H1 (cell line): ENCODE measurements around the gene EN1. TPM values are rescaled to one million over a fixed set of nuclear protein-coding genes. Genes with fewer than 3 reads are reported as not detected.

Source experiments
- CTCF ChIA-PET: fragments of 300-600 bp; sonication (Branson Sonifier 250); formaldehyde crosslinking; loops from one replicate; lab custom pipeline; 2021; ENCODE audit not compliant: partially characterized antibody; lab: Charles Lee
- POLR2A ChIA-PET: fragments of 300-600 bp; sonication (Branson Sonifier 250); formaldehyde crosslinking; loops from one replicate; lab custom pipeline; 2021; ENCODE audit warnings: inconsistent platforms; ENCODE audit not compliant: partially characterized antibody; lab: Charles Lee
- DNase-seq, 2 experiments: peaks; one replicate each; pipeline versions ENCODE4 v3.0.0 to v3.0.0-alpha.2; 2010 to 2022; ENCODE audit warnings: low spot score in 2 of 2, low read depth in 1 of 2, mixed read lengths in 1 of 2
- FAIRE-seq: peaks from 2 replicates; lab custom pipeline; 2011; peaks lifted over from hg19 to GRCh38; lab: Jason Lieb, UNC
- H2AFZ ChIP-seq: 2 replicates; pipeline ENCODE4 v1.8.1; 2012; ENCODE audit warnings: low read length, inconsistent platforms
- H2AK5ac ChIP-seq: 2 replicates; pipeline ENCODE4 v1.6.1; 2013; ENCODE audit warnings: low read depth, low read length
- H2BK120ac ChIP-seq: replicated peaks from 2 replicates; pipeline ENCODE3; 2013; ENCODE audit warnings: low read depth, low read length, inconsistent platforms
- H2BK12ac ChIP-seq: 2 replicates; pipeline ENCODE4 v1.6.1; 2013; ENCODE audit warnings: low read depth, low read length
- H2BK15ac ChIP-seq: 2 replicates; pipeline ENCODE4 v1.6.1; 2013; ENCODE audit warnings: low read length
- H2BK20ac ChIP-seq: 2 replicates; pipeline ENCODE4 v1.6.1; 2013; ENCODE audit warnings: low read length
- H2BK5ac ChIP-seq: 2 replicates; pipeline ENCODE4 v1.6.1; 2013; ENCODE audit warnings: low read depth, low read length
- H3K14ac ChIP-seq: 2 replicates; pipeline ENCODE4 v1.6.1; 2013; ENCODE audit warnings: inconsistent platforms; ENCODE audit not compliant: insufficient read length
- H3K18ac ChIP-seq: 2 replicates; pipeline ENCODE4 v1.6.1; 2013; ENCODE audit warnings: low read length; ENCODE audit errors: extremely low read depth
- H3K23ac ChIP-seq: 2 replicates; pipeline ENCODE4 v1.6.1; 2013; ENCODE audit warnings: inconsistent platforms; ENCODE audit not compliant: insufficient read length
- H3K23me2 ChIP-seq: 2 replicates; pipeline ENCODE4 v1.6.1; 2013; ENCODE audit warnings: low read depth, low read length
- H3K27ac ChIP-seq: 2 replicates; pipeline ENCODE4 v1.6.1; 2011; ENCODE audit warnings: low read depth, low read length, inconsistent platforms
- H3K27me3 ChIP-seq, 4 experiments: replicated peaks in 1 of 4; 1 replicate in 1 of 4; 2 replicates in 3 of 4; pipeline versions ENCODE4 v1.6.1 to v1.8.1; 2011 to 2013; ENCODE audit warnings: low read length in 3 of 4, mild to moderate bottlenecking in 3 of 4, inconsistent platforms in 2 of 4, mixed read lengths in 2 of 4, moderate library complexity in 1 of 4; ENCODE audit not compliant: control insufficient read depth in 3 of 4, insufficient read depth in 3 of 4; ENCODE audit errors: extremely low read depth in 1 of 4
- H3K36me3 ChIP-seq, 4 experiments: 2 replicates each; pipeline versions ENCODE4 v1.6.1 to v1.8.1; 2011 to 2013; ENCODE audit warnings: mild to moderate bottlenecking in 4 of 4, low read length in 3 of 4, moderate library complexity in 2 of 4, control low read depth in 1 of 4, inconsistent platforms in 1 of 4; ENCODE audit not compliant: insufficient read depth in 4 of 4, control insufficient read depth in 2 of 4
- H3K4ac ChIP-seq: replicated peaks from 2 replicates; pipeline ENCODE3; 2013; ENCODE audit warnings: low read length, low read depth, mixed read lengths, inconsistent platforms; ENCODE audit not compliant: insufficient read length
- H3K4me1 ChIP-seq, 4 experiments: replicated peaks in 1 of 4; 1 replicate in 1 of 4; 2 replicates in 3 of 4; pipeline versions ENCODE4 v1.6.1 to v1.8.1; 2011 to 2013; ENCODE audit warnings: low read length in 3 of 4, inconsistent platforms in 2 of 4, mixed read lengths in 1 of 4; ENCODE audit not compliant: insufficient read depth in 4 of 4, control insufficient read depth in 3 of 4
- H3K4me2 ChIP-seq, 2 experiments: 2 replicates each; pipeline versions ENCODE4 v1.6.1 to v1.8.1; 2011 to 2013; ENCODE audit warnings: low read depth in 2 of 2, low read length in 2 of 2, control low read depth in 1 of 2, inconsistent platforms in 1 of 2, mild to moderate bottlenecking in 1 of 2; ENCODE audit not compliant: insufficient read depth in 1 of 2
- H3K4me3 ChIP-seq, 4 experiments: fragments of 200-600, 300-600 bp in 1 of 4; sonication (generic), shearing (Covaris generic), sonication (Bioruptor Twin) in 1 of 4; 2 replicates each; pipeline versions ENCODE4 v1.5.1 to v1.8.1; 2011 to 2016; ENCODE audit warnings: low read length in 4 of 4, low read depth in 3 of 4, control low read depth in 2 of 4, inconsistent platforms in 2 of 4, mild to moderate bottlenecking in 2 of 4, mixed read lengths in 1 of 4, moderate library complexity in 1 of 4; ENCODE audit not compliant: insufficient read depth in 2 of 4; ENCODE audit errors: extremely low read depth in 1 of 4
- H3K56ac ChIP-seq: replicated peaks from 2 replicates; pipeline ENCODE3; 2013; ENCODE audit warnings: low read depth, mild to moderate bottlenecking, mixed read lengths, low read length, inconsistent platforms; ENCODE audit not compliant: insufficient read length
- H3K79me1 ChIP-seq: 2 replicates; pipeline ENCODE4 v1.6.1; 2013; ENCODE audit warnings: low read depth, low read length, control low read depth
- H3K79me2 ChIP-seq, 2 experiments: 2 replicates each; pipeline versions ENCODE4 v1.6.1 to v1.8.1; 2012 to 2013; ENCODE audit warnings: low read length in 2 of 2, mild to moderate bottlenecking in 2 of 2, inconsistent platforms in 1 of 2; ENCODE audit not compliant: insufficient read depth in 2 of 2, control insufficient read depth in 1 of 2
- H3K9ac ChIP-seq, 4 experiments: replicated peaks in 1 of 4; 1 replicate in 1 of 4; 2 replicates in 3 of 4; pipeline versions ENCODE4 v1.6.1 to v1.8.1; 2011 to 2013; ENCODE audit warnings: low read depth in 3 of 4, low read length in 3 of 4, control low read depth in 2 of 4, mild to moderate bottlenecking in 2 of 4, moderate library complexity in 2 of 4, inconsistent platforms in 1 of 4; ENCODE audit errors: extremely low read depth in 1 of 4
- H3K9me3 ChIP-seq, 2 experiments: 2 replicates each; pipeline versions ENCODE4 v1.6.1 to v1.8.1; 2012 to 2013; ENCODE audit warnings: mild to moderate bottlenecking in 2 of 2, moderate library complexity in 2 of 2, control low read depth in 1 of 2, inconsistent platforms in 1 of 2, low read depth in 1 of 2, low read length in 1 of 2, mixed read lengths in 1 of 2; ENCODE audit not compliant: insufficient read depth in 2 of 2
- H4K20me1 ChIP-seq, 2 experiments: replicated peaks in 1 of 2; 2 replicates each; pipeline versions ENCODE3 to v1.8.1; 2011 to 2013; ENCODE audit warnings: inconsistent platforms in 2 of 2, low read length in 2 of 2, mild to moderate bottlenecking in 1 of 2; ENCODE audit not compliant: insufficient read depth in 2 of 2, control insufficient read depth in 1 of 2
- H4K5ac ChIP-seq: 2 replicates; pipeline ENCODE4 v1.6.1; 2013; ENCODE audit warnings: low read length, low read depth, mixed read lengths, inconsistent platforms; ENCODE audit not compliant: insufficient read length
- H4K8ac ChIP-seq: 2 replicates; pipeline ENCODE4 v1.8.0; 2013; ENCODE audit warnings: mild to moderate bottlenecking, moderate library complexity, low read length, inconsistent platforms; ENCODE audit not compliant: insufficient read depth; ENCODE audit errors: extremely low read depth
- H4K91ac ChIP-seq: replicated peaks from 2 replicates; pipeline ENCODE3; 2013; ENCODE audit warnings: low read length, mixed read lengths, inconsistent platforms; ENCODE audit not compliant: insufficient read length
- BACH1 ChIP-seq: IDR thresholded peaks from 2 replicates; pipeline ENCODE4 v1.6.1; 2012; ENCODE audit warnings: low read length, improper control_type of control experiment
- BRCA1 ChIP-seq: IDR thresholded peaks from 2 replicates; pipeline ENCODE4 v1.6.1; 2012; ENCODE audit warnings: low read depth, low read length, improper control_type of control experiment
- CBX8 ChIP-seq: fragments of 300-800, 300-1000 bp; sonication (generic); IDR thresholded peaks from 2 replicates; pipeline ENCODE4 v1.7.1; 2016; ENCODE audit warnings: low read depth, low read length, borderline replicate concordance
- CHD1 ChIP-seq: IDR thresholded peaks from 2 replicates; pipeline ENCODE4 v1.6.1; 2012; ENCODE audit warnings: low read depth, low read length, improper control_type of control experiment
- EZH2 ChIP-seq: fragments of 200-600 bp; sonication (generic); IDR thresholded peaks from 2 replicates; pipeline ENCODE4 v1.7.1; 2012; ENCODE audit warnings: low read depth, mild to moderate bottlenecking, moderate library complexity, low read length, inconsistent platforms; ENCODE audit not compliant: severe bottlenecking
- FOSL1 ChIP-seq: IDR thresholded peaks from 2 replicates; pipeline ENCODE4 v1.6.1; 2011; ENCODE audit warnings: mild to moderate bottlenecking, low read depth, low read length, moderate library complexity; ENCODE audit not compliant: insufficient read depth
- MAFK ChIP-seq: IDR thresholded peaks from 2 replicates; pipeline ENCODE4 v1.6.1; 2012; ENCODE audit warnings: low read depth, mild to moderate bottlenecking, improper control_type of control experiment, low read length
- POLR2A ChIP-seq, 2 experiments: IDR thresholded peaks; 1 replicate in 1 of 2; 2 replicates in 1 of 2; pipeline ENCODE4 v1.6.1; 2011; ENCODE audit warnings: low read depth in 2 of 2, low read length in 2 of 2, mild to moderate bottlenecking in 2 of 2; ENCODE audit errors: control extremely low read depth in 1 of 2
- TAF1 ChIP-seq: IDR thresholded peaks from 2 replicates; pipeline ENCODE4 v1.6.1; 2011; ENCODE audit warnings: mild to moderate bottlenecking, low read depth, low read length
- YY1 ChIP-seq: IDR thresholded peaks from 2 replicates; pipeline ENCODE4 v1.6.1; 2011; ENCODE audit warnings: low read depth, mild to moderate bottlenecking, low read length
- WGBS, 2 experiments: shearing (Covaris generic) in 1 of 2; methylation state at CpG; one replicate each; pipeline versions ENCODE4 v1.1.6 to v1.1.7; 2013 to 2015; ENCODE audit warnings: low lambda C conversion rate in 2 of 2, mixed read lengths in 2 of 2, inconsistent platforms in 1 of 2, low coverage in 1 of 2, missing lambda C conversion rate in 1 of 2; ENCODE audit not compliant: insufficient replicate concordance in 2 of 2, insufficient coverage in 1 of 2, insufficient read length in 1 of 2; ENCODE audit errors: extremely low coverage in 1 of 2, missing lambda C conversion rate in 1 of 2; 5-methylcytosine and 5-hydroxymethylcytosine counted together
- polyA plus RNA-seq, 7 experiments: library from polyadenylated mRNA; depleted of rRNA in 3 of 7; stranded (reverse) in 5 of 7; unstranded in 2 of 7; fragments of >200 nt in 5 of 7; fragments of 200-250 nt in 2 of 7; gene quantifications; 1 replicate in 5 of 7; 2 replicates in 1 of 7; 4 replicates in 1 of 7; pipeline versions ENCODE4 v1.2.1 to v1.2.3, GENCODE V29; 2011 to 2013; ENCODE audit warnings: missing spikeins in 2 of 7, mixed read lengths in 2 of 7
- total RNA-seq: library from RNA; stranded (reverse); fragmentation: NEBNext Ultra II Directional; extraction: Animal tissue kit (Norgen Biotek cat#: 25700); gene quantifications from 2 replicates; pipeline ENCODE4 v1.2.1, GENCODE V29; 2021

EN1 gene
- total and polyA plus RNA-seq, 2 of the 8 experiments (the other 6 are each of a cell fraction or from before 2014, with no cell fraction given) = not detected

GRCh38 chr2:118864207-118864606 lies 16.8 kb upstream of the EN1 start:
- peaks cover 18 to 36% (median 27%) of the 10 kb centered on the region in 4 experiments for H3K27me3 ChIP-seq
- no peak overlapping the region for H2BK15ac ChIP-seq
- H4K8ac ChIP-seq = no peak overlapping the region
- H3K9me3 ChIP-seq = no peaks in the 10 kb centered on the region
- H2BK20ac ChIP-seq = no peak overlapping the region
- no peak overlapping the region for H2AK5ac ChIP-seq
- H4K91ac ChIP-seq = no peak overlapping the region
- no peak overlapping the region for H4K5ac ChIP-seq
- ChIA-PET CTCF (interaction anchor here (0.6 to 1.5 kb wide), 10 partner anchors 9 to 647 kb away, joined by 3 to 6 read pairs (median 4); no protein-coding TSS in a partner anchor), POLR2A (no interaction called here)
- no peak for DNase-seq
- H2BK120ac ChIP-seq = no peak overlapping the region
- no peak overlapping the region for H2BK5ac ChIP-seq
- no peak overlapping the region for H3K18ac ChIP-seq
- no peaks in the 10 kb centered on the region for H3K36me3 ChIP-seq
- no peak overlapping the region for H3K14ac ChIP-seq
- H2BK12ac ChIP-seq = no peak overlapping the region
- no peak overlapping the region for H3K4ac ChIP-seq
- 83% methylated on average over 13 of the region's 13 CpGs; no CpG with 5 or more reads in 1 of the 2 experiments for WGBS, 2 experiments
- H3K4me1 ChIP-seq = peaks cover 0 to 5% (median 4%) of the 10 kb centered on the region in 4 experiments; a peak in 6 of 7 replicates
- TF ChIP-seq CHD1 = no peak
- TF ChIP-seq BRCA1 = no peak
- TF ChIP-seq YY1 = no peak
- TF ChIP-seq CBX8 = no peak
- no peak for TF ChIP-seq FOSL1
- TF ChIP-seq EZH2 = no peak
- TF ChIP-seq MAFK = no peak
- TF ChIP-seq BACH1 = no peak
- no peak for TF ChIP-seq TAF1
- TF ChIP-seq POLR2A (IDR thresholded peaks at IDR 0.05; ENCODE audit: control extremely low read depth in 1 of 2, low read depth in 2 of 2, low read length in 2 of 2) = no peak
- no peak overlapping the region for H3K4me3 ChIP-seq
- H3K4me2 ChIP-seq = no peak overlapping the region
- no peak overlapping the region for H3K56ac ChIP-seq
- no peak overlapping the region for H3K9ac ChIP-seq
- H2AFZ ChIP-seq = no peak overlapping the region
- FAIRE-seq = no peak
- H3K79me1 ChIP-seq = no peaks in the 10 kb centered on the region
- H3K23ac ChIP-seq = no peak overlapping the region
- H4K20me1 ChIP-seq = no peaks in the 10 kb centered on the region
- H3K23me2 ChIP-seq = no peaks in the 10 kb centered on the region; the same call in 1 of the 2 replicates
- no peaks in the 10 kb centered on the region for H3K79me2 ChIP-seq
- H3K27ac ChIP-seq = no peak overlapping the region
